ENCODE results near the gene TIMM50. TPM values are rescaled to one million over a fixed set of nuclear protein-coding genes. Genes with fewer than 3 reads are reported as not detected.

TIMM50 gene
- total RNA-seq, 1 donor from 2014 or later: 56.0 TPM

DNA sequence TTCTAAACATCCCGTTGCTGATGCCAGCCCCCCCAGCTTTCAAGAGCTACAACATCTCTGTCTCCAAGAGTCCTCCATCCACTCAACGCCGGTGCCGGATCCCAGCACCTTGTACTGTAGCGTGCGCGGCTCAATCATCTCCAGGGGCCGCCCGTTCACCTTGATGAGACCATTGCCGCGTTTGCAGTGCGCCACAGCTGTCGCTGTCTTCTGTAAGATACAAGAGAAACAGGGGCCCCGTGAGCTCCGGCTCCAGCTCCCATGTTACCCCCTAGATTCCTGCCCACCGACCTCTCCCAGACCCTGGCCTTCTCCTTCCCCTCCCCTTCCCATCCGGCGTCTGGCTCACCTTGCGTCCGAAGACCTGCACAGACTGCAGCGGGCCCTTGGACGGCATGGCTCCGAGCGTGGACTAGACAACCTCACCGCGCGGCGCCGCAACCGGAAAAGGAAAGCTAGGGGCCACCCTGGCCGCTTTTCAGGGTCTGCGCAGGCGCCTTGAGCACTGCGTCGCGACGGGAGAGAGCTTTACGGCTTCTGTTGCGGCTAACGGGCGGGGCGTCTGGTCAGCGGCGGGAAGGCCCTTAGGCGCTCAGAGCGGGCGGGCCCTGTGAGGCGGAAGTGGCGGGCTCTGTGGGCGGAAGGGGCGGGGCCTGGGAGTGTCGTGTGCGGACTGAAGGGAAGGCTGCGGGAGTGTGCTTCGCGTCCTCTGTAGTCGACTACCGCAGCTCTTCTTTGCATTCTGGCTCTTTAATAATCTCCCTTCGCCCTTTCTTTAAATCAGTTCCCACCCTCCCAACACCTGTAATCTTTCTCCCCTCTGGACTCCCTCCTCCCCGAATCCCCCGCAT lies 44.9 kb upstream of the TIMM50 start, which contains the start of gene RPS16:
Gene RPS16, minus strand, starts transcription at position 451 of the 851 bp plus-strand sequence. Its CDS starts 54 bp downstream, at position 397.
- no peaks in the 10 kb centered on the region for H3K27me3 Mint-ChIP-seq (ENCODE audit: unreplicated experiment)
- peak within 1 kb of the TSS; percentile 98 for H3K27ac Mint-ChIP-seq (ENCODE audit: unreplicated experiment)
- peaks cover 43% of the 10 kb centered on the region for H3K4me1 Mint-ChIP-seq (ENCODE audit: unreplicated experiment)
- DNase-seq (ENCODE audit: extremely low spot score, unreplicated experiment): peak; percentile 99
- H3K36me3 Mint-ChIP-seq (ENCODE audit: unreplicated experiment): peaks cover 24% of the 10 kb centered on the region
- TF ChIP-seq CTCF (IDR thresholded peaks at IDR 0.05): no peak
- no peaks in the 10 kb centered on the region for H3K9me3 Mint-ChIP-seq (ENCODE audit: unreplicated experiment)
- peak within 1 kb of the TSS; percentile 100 for H3K4me3 Mint-ChIP-seq (ENCODE audit: unreplicated experiment)

DNA sequence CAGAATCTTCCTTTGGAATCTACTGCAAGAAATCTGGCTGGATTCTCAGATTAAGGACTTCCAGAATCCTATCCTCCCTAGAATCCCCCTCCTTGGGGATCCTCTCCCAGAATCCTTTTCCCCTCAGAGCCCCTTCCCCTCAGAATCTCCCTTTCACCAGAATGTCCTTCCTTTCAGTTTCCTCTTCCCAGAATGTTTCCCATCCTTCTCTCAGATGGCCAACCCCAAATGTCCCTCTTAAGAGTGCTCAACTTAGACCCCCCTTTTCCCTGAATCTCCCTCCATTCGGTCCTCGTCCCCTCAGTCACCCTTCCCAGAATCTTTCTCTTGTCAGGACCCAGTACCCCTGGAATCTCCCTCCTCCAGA lies 44.3 kb upstream of the TIMM50 start:
- H3K4me3 Mint-ChIP-seq (ENCODE audit: unreplicated experiment): peak overlapping the region; percentile 100
- TF ChIP-seq CTCF (IDR thresholded peaks at IDR 0.05): no peak
- H3K27ac Mint-ChIP-seq (ENCODE audit: unreplicated experiment): peak overlapping the region; percentile 98
- peaks cover 40% of the 10 kb centered on the region for H3K4me1 Mint-ChIP-seq (ENCODE audit: unreplicated experiment)
- H3K36me3 Mint-ChIP-seq (ENCODE audit: unreplicated experiment): peaks cover 24% of the 10 kb centered on the region
- H3K27me3 Mint-ChIP-seq (ENCODE audit: unreplicated experiment): no peaks in the 10 kb centered on the region
- DNase-seq (ENCODE audit: extremely low spot score, unreplicated experiment): no peak
- H3K9me3 Mint-ChIP-seq (ENCODE audit: unreplicated experiment): no peaks in the 10 kb centered on the region

GRCh38 chr19:39438270-39438934 lies 42.2 kb upstream of the TIMM50 start:
- Mint-ChIP-seq H3K4me3 (ENCODE audit: unreplicated experiment) (no peak overlapping the region), H3K4me1 (ENCODE audit: unreplicated experiment) (peaks cover 38% of the 10 kb centered on the region), H3K36me3 (ENCODE audit: unreplicated experiment) (peaks cover 15% of the 10 kb centered on the region), H3K27me3 (ENCODE audit: unreplicated experiment) (no peaks in the 10 kb centered on the region), H3K9me3 (ENCODE audit: unreplicated experiment) (no peaks in the 10 kb centered on the region), H3K27ac (ENCODE audit: unreplicated experiment) (no peak overlapping the region)
- no peak for TF ChIP-seq CTCF (IDR thresholded peaks at IDR 0.05)
- DNase-seq (ENCODE audit: extremely low spot score, unreplicated experiment): no peak

DNA sequence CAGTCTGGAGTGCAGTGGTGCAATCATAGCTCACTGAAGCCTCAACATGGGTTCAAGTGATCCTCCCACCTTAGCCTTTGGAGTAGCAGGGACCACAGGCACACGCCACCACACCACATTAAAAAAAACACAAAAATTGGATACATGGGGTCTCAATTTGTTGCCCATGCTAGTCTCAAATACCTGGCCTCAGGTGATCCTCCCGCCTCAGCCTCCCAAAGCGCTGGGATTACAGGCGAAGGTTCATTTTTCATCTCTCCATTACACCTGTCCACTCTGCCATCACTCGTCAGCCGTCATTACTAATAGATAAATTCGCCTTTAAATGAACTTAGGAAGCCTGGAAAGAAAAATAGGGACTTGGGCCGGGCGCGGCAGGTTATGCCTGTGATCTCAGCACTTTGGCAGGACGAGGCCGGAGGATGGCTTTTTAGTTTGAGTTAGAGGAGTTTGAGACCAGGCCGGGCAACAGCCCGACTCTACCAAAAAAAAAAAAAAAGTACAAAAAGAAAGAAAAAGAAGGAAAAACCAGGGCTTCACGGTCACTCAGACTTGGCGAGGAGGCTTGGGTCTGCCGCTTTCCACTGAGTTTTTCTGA lies 35.9 kb upstream of the TIMM50 start:
- H3K27me3 Mint-ChIP-seq (ENCODE audit: unreplicated experiment): no peaks in the 10 kb centered on the region
- H3K27ac Mint-ChIP-seq (ENCODE audit: unreplicated experiment): peak overlapping the region; percentile 98
- peak overlapping the region; percentile 96 for H3K4me3 Mint-ChIP-seq (ENCODE audit: unreplicated experiment)
- H3K36me3 Mint-ChIP-seq (ENCODE audit: unreplicated experiment): peaks cover 16% of the 10 kb centered on the region
- H3K9me3 Mint-ChIP-seq (ENCODE audit: unreplicated experiment): no peaks in the 10 kb centered on the region
- peaks cover 49% of the 10 kb centered on the region for H3K4me1 Mint-ChIP-seq (ENCODE audit: unreplicated experiment)
- no peak for DNase-seq (ENCODE audit: extremely low spot score, unreplicated experiment)
- TF ChIP-seq CTCF (IDR thresholded peaks at IDR 0.05): no peak

Measured in osteocyte (in vitro differentiated cells).